Measurements from ENCODE around the gene APEH. TPM values are rescaled to one million over a fixed set of nuclear protein-coding genes. Genes with fewer than 3 reads are reported as not detected.
"Not testable (repeated sequence)": the region's sequence is repeated elsewhere in the genome, so short reads cannot be mapped to it uniquely, and the experiment has no call there.

Gene APEH
- polyA plus RNA-seq, 3 donors: 153 to 162 (median 156) TPM

GRCh38 chr3:49688338-49689045, 14.3 kb downstream of the APEH start:
- not testable (repeated sequence) for DNase-seq

GRCh38 chr3:49689046-49689907, 15.1 kb downstream of the APEH start, which contains the start of the genes MST1 and RNF123:
MST1 (minus strand) TSS chr3:49689474; CDS start chr3:49688691, 783 bp downstream.
RNF123 (plus strand) TSS chr3:49689557; CDS start chr3:49691166, 1,609 bp downstream.
- DNase-seq: peak; percentile 94

GRCh38 chr3:49689908-49690624, 15.9 kb downstream of the APEH start:
- not testable (repeated sequence) for DNase-seq

GRCh38 chr3:49690856-49691255, 16.7 kb downstream of the APEH start:
- DNase-seq: not testable (repeated sequence)

- DNase-seq: not testable (repeated sequence)
Measured at GRCh38 chr3:49691481-49691880, 17.3 kb downstream of the APEH start.

- DNase-seq: not testable (repeated sequence)
Measured at GRCh38 chr3:49694409-49695070, 20.4 kb downstream of the APEH start.

- not testable (repeated sequence) for DNase-seq
Measured at GRCh38 chr3:49695350-49696015, 21.3 kb downstream of the APEH start.

GRCh38 chr3:49699281-49699979, 25.3 kb downstream of the APEH start:
- DNase-seq: no peak

- DNase-seq: no peak
Measured at GRCh38 chr3:49700014-49700413, 25.9 kb downstream of the APEH start.

GRCh38 chr3:49700453-49701128, 26.4 kb downstream of the APEH start:
- no peak for DNase-seq

GRCh38 chr3:49701388-49702077, 27.4 kb downstream of the APEH start:
- no peak for DNase-seq

GRCh38 chr3:49702672-49703071, 28.5 kb downstream of the APEH start:
- no peak for DNase-seq

- DNase-seq: no peak
Measured at GRCh38 chr3:49703443-49703927, 29.3 kb downstream of the APEH start.

GRCh38 chr3:49703956-49704355, 29.8 kb downstream of the APEH start:
- DNase-seq: no peak

GRCh38 chr3:49704629-49705028, 30.5 kb downstream of the APEH start:
- no peak for DNase-seq

GRCh38 chr3:49705390-49705960, 31.3 kb downstream of the APEH start:
- DNase-seq: no peak

GRCh38 chr3:49706456-49707112, 32.4 kb downstream of the APEH start:
- no peak for DNase-seq

- DNase-seq: no peak
Measured at GRCh38 chr3:49707113-49707480, 32.9 kb downstream of the APEH start.
